ENCODE data around the gene RAD1. TPM values are rescaled to one million over a fixed set of nuclear protein-coding genes. Genes with fewer than 3 reads are reported as not detected.
A peak's percentile ranks its signal among the peaks of the same experiment; 100 is the strongest.
"Not testable (repeated sequence)": the region's sequence is repeated elsewhere in the genome, so short reads cannot be mapped to it uniquely, and the experiment has no call there.

Gene RAD1, protein sequence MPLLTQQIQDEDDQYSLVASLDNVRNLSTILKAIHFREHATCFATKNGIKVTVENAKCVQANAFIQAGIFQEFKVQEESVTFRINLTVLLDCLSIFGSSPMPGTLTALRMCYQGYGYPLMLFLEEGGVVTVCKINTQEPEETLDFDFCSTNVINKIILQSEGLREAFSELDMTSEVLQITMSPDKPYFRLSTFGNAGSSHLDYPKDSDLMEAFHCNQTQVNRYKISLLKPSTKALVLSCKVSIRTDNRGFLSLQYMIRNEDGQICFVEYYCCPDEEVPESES
- 23.1 and 27.6 TPM in 2 replicates for total RNA-seq

DNA sequence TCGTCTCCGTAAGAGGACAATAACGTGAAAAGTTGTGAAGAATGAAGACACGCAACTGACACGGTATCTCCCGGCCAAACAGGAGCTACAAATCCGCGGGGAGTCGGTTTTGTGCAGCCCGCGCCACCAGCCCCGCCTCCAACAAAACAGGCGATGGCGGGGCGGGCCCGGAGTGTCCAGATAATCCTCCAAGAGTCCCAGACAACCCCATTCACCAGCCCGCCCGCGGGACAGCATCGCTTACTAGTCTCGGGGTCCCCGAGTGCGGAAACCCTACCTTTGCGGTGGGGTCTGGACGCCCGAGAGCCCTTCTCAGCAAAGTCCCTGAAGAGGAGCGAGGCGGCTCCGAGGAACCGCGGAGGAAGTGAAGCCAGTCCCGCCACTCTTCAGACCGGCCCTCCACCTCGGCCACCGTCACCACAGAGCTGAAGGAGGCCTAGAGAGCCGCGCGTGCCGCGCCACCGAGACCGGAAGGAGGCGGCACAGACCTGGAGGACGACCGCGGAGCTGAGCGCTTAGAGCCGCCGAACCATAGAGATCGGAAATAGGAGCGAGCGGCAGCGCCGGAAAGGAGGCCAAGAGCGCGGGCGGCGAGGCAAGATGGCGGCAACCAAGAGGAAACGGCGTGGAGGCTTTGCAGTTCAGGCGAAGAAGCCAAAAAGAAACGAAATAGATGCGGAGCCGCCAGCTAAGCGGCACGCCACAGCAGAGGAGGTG is at the start of gene RAD1, which contains the start of gene BRIX1:
RAD1 (minus strand) TSS at position 366 of the 717 bp plus-strand sequence. CDS start 612 bp downstream, outside the sequence.
BRIX1 (plus strand) TSS at position 573 of the 717 bp plus-strand sequence; CDS start at position 601, 28 bp downstream.
- peak; percentile 97 to 98 for DNase-seq (ENCODE audit: low read depth in 2 of 2)

DNA sequence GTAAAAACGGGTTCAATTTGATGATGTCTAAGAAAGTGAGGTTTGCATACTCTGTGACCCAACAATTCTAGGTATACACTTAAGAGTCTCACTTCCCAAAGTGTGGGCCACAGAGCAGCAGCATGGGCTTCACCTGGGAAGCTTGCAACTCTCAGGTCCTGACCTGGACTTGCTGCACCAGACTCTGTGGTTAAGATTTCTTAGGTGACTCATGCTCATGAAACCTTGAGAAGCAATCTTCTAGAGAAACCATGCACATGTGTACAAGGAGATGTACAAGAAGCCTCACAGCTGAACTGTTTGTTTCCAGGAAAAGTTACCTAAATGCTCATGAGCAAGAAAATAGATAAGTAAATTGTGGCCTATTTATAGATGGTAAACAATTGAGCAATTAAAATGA is 44.0 kb upstream of the RAD1 start:
- peak in 1 of 2 donors; percentile 11 for DNase-seq (ENCODE audit: low read depth in 2 of 2)

GRCh38 chr5:34957857-34958690 is 42.8 kb upstream of the RAD1 start:
- DNase-seq (ENCODE audit: low read depth in 2 of 2) = peak; percentile 38 to 51

DNA sequence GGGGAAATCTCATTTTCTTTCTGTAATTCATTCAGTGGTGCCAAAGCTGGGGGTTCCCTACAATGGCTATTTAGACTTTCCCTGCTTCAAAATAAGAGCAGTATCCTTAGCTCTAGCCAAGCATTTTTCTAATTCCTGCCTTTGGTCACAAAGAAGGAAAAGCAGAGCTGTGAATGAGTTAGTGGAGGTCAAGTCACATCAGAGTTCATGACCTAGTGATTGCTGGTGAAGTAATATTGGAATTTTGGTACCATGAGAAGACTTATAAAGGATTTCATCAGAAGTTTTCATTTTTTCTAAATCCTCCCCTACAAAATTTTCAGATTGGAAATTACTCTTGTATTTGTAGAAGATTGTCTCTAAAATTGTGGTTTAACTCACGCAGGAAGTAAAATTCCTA is 42.0 kb upstream of the RAD1 start:
- DNase-seq (ENCODE audit: low read depth in 2 of 2) = no peak

DNA sequence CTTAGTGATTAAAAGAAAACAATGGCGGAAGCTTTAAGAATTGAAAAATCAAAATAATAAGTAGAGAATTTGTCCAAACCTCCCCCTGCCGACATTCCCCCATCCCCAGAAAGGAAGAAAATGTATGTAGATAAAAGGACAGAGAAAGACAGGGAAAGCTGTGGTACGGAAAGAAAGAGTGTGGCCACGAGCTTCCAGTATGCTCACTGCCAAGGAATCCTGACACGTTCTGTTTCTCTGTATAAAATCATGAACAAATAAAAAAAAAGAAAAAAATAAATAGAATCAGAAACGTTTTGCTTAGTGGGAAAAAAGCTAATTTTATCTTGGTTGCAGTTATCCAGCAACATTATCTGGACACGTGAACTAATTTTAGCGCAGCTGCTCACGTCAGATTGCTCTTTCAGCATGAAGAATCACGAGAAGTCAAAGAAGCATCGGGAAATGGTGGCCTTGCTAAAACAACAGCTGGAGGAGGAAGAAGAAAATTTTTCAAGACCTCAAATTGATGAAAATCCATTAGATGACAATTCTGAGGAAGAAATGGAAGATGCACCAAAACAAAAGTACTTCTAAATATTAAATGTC is 29.2 kb upstream of the RAD1 start:
- no peak for DNase-seq (ENCODE audit: low read depth in 2 of 2)

DNA sequence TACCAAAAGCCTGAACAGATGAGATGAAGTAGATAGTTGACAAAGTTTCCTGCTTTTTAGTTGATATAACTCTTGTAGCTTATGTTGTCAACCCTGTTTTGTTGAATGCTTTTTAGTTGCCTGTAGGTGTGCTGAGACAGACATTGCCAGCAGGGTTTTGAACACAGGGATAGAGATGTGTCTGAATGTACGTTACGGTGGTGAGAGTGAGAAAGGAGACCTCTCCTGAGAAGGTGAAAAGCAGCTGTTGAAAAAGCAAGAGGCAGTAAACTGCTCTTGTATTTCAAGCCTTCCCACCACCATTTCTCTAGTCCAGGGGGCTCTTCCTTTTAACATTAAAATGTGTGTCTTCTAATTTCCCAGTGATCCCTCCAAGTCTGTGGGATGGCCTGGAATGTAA is 28.7 kb upstream of the RAD1 start:
- DNase-seq (ENCODE audit: low read depth in 2 of 2) = no peak

- peak in 1 of 2 donors; percentile 58 for DNase-seq (ENCODE audit: low read depth in 2 of 2)
These were observed 26.6 kb upstream of the RAD1 start for GRCh38 chr5:34941936-34942335.

DNA sequence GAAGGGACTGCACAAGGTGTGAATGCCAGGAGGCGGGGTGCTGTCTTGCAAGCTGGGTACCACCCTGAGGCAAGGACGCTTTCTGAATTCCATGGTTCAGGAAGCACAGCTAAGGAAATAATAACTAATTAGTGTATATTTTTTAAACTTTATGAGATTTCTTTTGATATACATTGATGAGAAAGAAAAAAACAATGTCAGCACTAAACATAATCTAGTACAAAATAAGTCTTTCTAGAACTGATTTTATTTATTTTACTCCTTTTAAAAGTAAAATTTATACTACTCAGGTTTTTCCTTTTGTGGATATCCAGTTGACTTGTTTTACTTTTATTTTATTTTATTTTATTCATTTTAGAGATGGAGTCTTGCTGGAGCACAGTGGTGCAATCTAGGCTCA is 17.6 kb upstream of the RAD1 start:
- no peak for DNase-seq (ENCODE audit: low read depth in 2 of 2)

- no peak for DNase-seq (ENCODE audit: low read depth in 2 of 2)
These were observed 15.6 kb upstream of the RAD1 start for GRCh38 chr5:34930870-34931269.

- DNase-seq (ENCODE audit: low read depth in 2 of 2) = peak; percentile 25 to 62
These were observed 15.1 kb upstream of the RAD1 start for GRCh38 chr5:34930462-34930844.

- peak; percentile 56 to 82 for DNase-seq (ENCODE audit: low read depth in 2 of 2)
These were observed 14.6 kb upstream of the RAD1 start for GRCh38 chr5:34929720-34930461.

DNA sequence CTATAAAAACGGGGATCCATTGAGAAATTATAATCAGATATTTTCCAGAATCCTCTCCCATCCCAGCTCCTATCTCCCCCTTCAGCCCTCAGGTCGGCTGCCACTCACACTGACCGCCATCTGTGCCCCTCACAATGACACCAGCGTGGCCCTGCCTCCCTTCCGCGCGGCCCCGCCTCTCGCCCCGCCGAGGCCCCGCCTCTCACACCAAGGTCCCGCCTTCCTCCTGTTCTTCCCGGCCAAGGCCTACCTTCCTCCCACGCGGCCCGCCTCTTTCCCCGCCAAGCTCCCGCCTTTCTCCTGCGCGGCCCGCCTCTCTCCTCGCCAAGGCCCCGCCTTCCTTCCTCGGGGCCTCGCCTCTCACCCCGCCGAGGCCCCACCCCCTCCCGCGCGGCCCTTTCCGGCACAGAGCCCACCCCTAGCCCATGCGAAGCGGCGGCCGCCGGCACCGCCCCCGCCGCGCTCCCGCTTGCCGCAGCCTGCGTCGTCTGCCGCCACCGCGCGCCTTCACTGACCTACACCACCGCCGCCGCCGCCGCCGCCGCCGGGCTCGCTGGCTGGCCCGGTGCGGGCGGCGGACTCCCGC is 13.9 kb upstream of the RAD1 start, which contains the start of gene DNAJC21:
DNAJC21 (plus strand) TSS at position 426 of the 586 bp plus-strand sequence. CDS start 261 bp downstream, outside the sequence.
- peak; percentile 98 for DNase-seq (ENCODE audit: low read depth in 2 of 2)

DNA sequence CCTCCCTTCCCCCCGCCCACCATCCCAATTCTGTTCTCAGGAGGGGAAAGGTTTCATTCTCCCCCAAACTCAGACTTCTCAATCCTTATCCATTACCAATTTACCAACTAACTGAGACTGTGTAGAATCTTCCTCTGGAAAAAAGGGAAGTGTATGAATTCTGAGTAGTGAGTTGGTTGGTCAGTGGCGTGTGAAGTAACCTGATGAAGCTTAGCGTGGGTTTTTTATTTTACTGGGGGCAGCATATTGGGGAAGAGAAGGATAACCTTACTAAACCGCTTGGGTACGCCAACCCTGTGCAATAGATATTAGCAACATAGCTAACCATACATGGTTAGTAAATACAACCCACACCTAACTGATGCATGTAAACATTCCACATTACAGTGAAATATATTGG is 13.0 kb upstream of the RAD1 start:
- DNase-seq (ENCODE audit: low read depth in 2 of 2) = no peak

- DNase-seq (ENCODE audit: low read depth in 2 of 2) = no peak
These were observed 12.5 kb upstream of the RAD1 start for GRCh38 chr5:34927785-34928184.

DNA sequence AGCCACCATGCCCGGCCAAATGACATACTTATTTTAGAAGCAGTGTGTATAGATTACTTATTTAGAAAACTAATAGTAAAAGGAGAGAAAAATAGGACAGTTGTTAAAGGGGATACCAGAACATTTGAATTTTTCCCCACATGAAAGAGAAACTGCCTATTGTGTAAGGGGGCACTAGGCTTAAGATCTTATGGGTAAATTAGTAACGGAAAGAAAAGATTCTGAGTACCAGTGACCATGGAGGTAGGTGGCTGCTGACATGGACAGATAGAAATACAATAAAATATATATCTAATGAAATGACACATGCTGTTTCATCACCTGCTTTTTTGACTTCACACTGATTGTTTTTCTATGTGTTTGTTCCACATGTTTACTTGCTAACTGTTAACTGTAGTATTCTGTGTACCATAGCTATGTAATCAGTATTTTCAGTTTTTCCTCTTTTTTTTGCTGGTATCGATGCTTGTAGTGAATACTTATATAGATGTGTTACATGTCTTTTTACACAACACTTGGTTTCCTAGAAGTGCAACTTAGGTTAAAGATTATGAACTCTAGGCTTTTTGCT is 11.1 kb upstream of the RAD1 start:
- no peak for DNase-seq (ENCODE audit: low read depth in 2 of 2)

- DNase-seq (ENCODE audit: low read depth in 2 of 2) = no peak
These were observed 9.1 kb upstream of the RAD1 start for GRCh38 chr5:34924462-34924765.

DNA sequence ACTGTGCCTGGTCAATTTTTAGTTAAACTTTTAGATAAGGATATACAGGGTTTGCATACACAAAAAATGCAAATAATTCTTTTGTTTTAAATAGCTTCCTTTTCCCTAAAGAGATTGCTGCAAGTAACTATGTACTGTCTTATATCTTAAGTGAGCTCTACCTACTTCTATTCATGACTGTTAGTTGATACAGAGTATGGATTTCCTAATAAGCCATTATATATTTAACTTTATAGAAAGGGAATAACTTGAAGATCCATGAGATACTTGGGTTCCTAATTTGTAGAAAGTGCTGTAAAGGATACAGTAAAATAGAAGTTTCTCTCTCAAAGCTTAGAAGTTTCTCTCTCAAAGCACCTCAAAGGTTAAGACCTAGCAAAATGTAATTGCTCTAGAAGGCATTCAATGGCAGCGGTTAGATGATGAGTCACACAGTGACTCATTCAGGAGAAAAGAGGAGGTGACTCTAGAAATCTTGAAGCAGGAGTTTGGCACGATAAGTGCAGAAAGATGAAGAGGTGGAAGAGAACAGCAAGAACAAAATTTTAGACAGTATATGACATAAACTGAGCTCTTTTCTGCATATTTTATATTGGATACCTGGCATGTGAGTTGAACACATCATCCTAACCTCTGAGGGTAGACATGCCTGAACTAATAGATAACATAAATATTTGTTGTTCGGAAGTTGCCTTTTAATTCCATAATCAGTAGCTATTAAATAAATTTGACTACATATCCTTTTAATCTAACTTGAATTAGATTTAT is 8.6 kb upstream of the RAD1 start:
- DNase-seq (ENCODE audit: low read depth in 2 of 2) = peak in 1 of 2 donors; percentile 86

GRCh38 chr5:34923256-34923655 is 8.0 kb upstream of the RAD1 start:
- DNase-seq (ENCODE audit: low read depth in 2 of 2) = not testable (repeated sequence)

DNA sequence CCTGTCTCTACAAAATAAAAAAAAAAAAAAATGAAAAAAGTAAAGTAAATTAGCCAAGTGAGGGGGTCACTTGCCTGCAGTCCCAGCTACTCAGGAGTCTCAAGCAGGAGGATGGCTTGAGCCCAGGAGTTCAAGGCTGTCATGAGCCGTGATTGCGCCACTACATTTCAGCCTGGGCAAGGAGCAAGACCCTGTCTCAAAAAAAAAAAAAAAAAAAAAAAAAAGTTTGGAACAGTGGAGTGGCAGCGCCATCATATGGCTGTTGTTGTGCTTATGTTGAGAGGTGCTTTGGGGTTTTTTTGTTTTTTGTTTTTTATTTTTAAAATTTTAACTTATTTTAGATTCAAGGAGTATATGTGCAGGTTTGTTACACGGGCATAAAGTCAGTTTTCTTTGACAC is 3.8 kb upstream of the RAD1 start:
- DNase-seq (ENCODE audit: low read depth in 2 of 2) = peak in 1 of 2 donors; percentile 6
